Liver (tissue), 9 donors: Measurements from ENCODE around the gene FBXO2. TPM values are rescaled to one million over a fixed set of nuclear protein-coding genes. Genes with fewer than 3 reads are reported as not detected.

Experiments
- DNase-seq: peaks from one replicate; pipeline ENCODE4 v3.0.0-alpha.2; 2017; ENCODE audit warnings: low spot score
- H3K27ac ChIP-seq, 2 donors: one replicate each; pipeline ENCODE4 v1.7.0; 2013; ENCODE audit warnings: inconsistent platforms in 2 of 2, low read length in 2 of 2, control low read depth in 1 of 2, low read depth in 1 of 2, mild to moderate bottlenecking in 1 of 2
- H3K27me3 ChIP-seq, 4 donors: one replicate each; pipeline versions ENCODE4 v1.6.1 to v1.7.0; 2013; ENCODE audit warnings: low read length in 3 of 4, inconsistent platforms in 1 of 4, mild to moderate bottlenecking in 1 of 4, moderate library complexity in 1 of 4; ENCODE audit not compliant: control insufficient read depth in 4 of 4, insufficient read depth in 4 of 4
- H3K36me3 ChIP-seq, 4 donors: one replicate each; pipeline versions ENCODE4 v1.6.1 to v1.7.0; 2013; ENCODE audit warnings: low read length in 3 of 4, mild to moderate bottlenecking in 3 of 4, low read depth in 1 of 4, moderate library complexity in 1 of 4; ENCODE audit not compliant: control insufficient read depth in 4 of 4, insufficient read depth in 3 of 4
- H3K4me1 ChIP-seq, 4 donors: one replicate each; pipeline versions ENCODE4 v1.6.1 to v1.7.0; 2013; ENCODE audit warnings: low read length in 3 of 4, mild to moderate bottlenecking in 3 of 4, moderate library complexity in 1 of 4; ENCODE audit not compliant: control insufficient read depth in 4 of 4, insufficient read depth in 4 of 4
- H3K4me3 ChIP-seq, 3 donors: one replicate each; pipeline versions ENCODE4 v1.6.1 to v1.7.0; 2013; ENCODE audit warnings: low read length in 3 of 3, control low read depth in 1 of 3, low read depth in 1 of 3, mild to moderate bottlenecking in 1 of 3
- H3K9ac ChIP-seq, 2 donors: one replicate each; pipeline ENCODE4 v1.7.0; 2013; ENCODE audit warnings: low read length in 2 of 2, mild to moderate bottlenecking in 2 of 2, moderate library complexity in 2 of 2, control low read depth in 1 of 2, low read depth in 1 of 2
- H3K9me3 ChIP-seq, 4 donors: one replicate each; pipeline versions ENCODE4 v1.6.1 to v1.7.0; 2013; ENCODE audit warnings: low read length in 3 of 4; ENCODE audit not compliant: control insufficient read depth in 4 of 4
- EGR1 ChIP-seq, 2 donors: IDR thresholded peaks; 2 replicates each; pipeline ENCODE4 v1.6.1; 2016 to 2018; ENCODE audit warnings: antibody characterized with exemption in 2 of 2, low read depth in 2 of 2
- FOXA1 ChIP-seq: IDR thresholded peaks from 2 replicates; pipeline ENCODE4 v1.6.1; 2016; ENCODE audit warnings: antibody characterized with exemption
- FOXA2 ChIP-seq: IDR thresholded peaks from 2 replicates; pipeline ENCODE4 v1.6.1; 2016; ENCODE audit warnings: antibody characterized with exemption
- GABPA ChIP-seq, 2 donors: IDR thresholded peaks in 1 of 2; conservative IDR thresholded peaks in 1 of 2; 2 replicates each; pipeline ENCODE4 v1.6.1; 2016; ENCODE audit warnings: antibody characterized with exemption in 2 of 2, mild to moderate bottlenecking in 1 of 2, moderate library complexity in 1 of 2
- HNF4A ChIP-seq, 2 donors: conservative IDR thresholded peaks; 2 replicates each; pipeline ENCODE4 v1.6.1; 2016; ENCODE audit warnings: antibody characterized with exemption in 2 of 2, mild to moderate bottlenecking in 2 of 2
- HNF4G ChIP-seq: IDR thresholded peaks from 2 replicates; pipeline ENCODE4 v1.6.1; 2016; ENCODE audit warnings: antibody characterized with exemption
- JUND ChIP-seq, 2 donors: IDR thresholded peaks; 2 replicates each; pipeline ENCODE4 v1.6.1; 2016; ENCODE audit warnings: antibody characterized with exemption in 2 of 2
- NR2F2 ChIP-seq: IDR thresholded peaks from 2 replicates; pipeline ENCODE4 v1.6.1; 2016; ENCODE audit warnings: antibody characterized with exemption
- RAD21 ChIP-seq, 2 donors: IDR thresholded peaks; 2 replicates each; pipeline ENCODE4 v1.6.1; 2016; ENCODE audit warnings: antibody characterized with exemption in 2 of 2, mild to moderate bottlenecking in 2 of 2
- SP1 ChIP-seq: IDR thresholded peaks from 2 replicates; pipeline ENCODE4 v1.6.1; 2018; ENCODE audit warnings: antibody characterized with exemption, mild to moderate bottlenecking
- TAF1 ChIP-seq: conservative IDR thresholded peaks from 2 replicates; pipeline ENCODE4 v1.6.1; 2016; ENCODE audit warnings: antibody characterized with exemption, mild to moderate bottlenecking
- YY1 ChIP-seq: IDR thresholded peaks from 2 replicates; pipeline ENCODE4 v1.6.1; 2016; ENCODE audit warnings: antibody characterized with exemption, mild to moderate bottlenecking
- WGBS: extraction: QIAGEN DNeasy Blood & Tissue Kit; methylation state at CpG from one replicate; pipeline ENCODE4 v1.1.7; 2013; 5-methylcytosine and 5-hydroxymethylcytosine counted together
- polyA plus RNA-seq, 2 donors: library from polyadenylated mRNA; stranded (reverse) in 1 of 2; unstranded in 1 of 2; fragments of 200-250 nt in 1 of 2; fragments of >200 nt in 1 of 2; fragmentation: Nextera tagmentation in 1 of 2; extraction: Ambion mirVana in 1 of 2; gene quantifications; one replicate each; pipeline versions ENCODE4 v1.2.1 to v1.2.3, GENCODE V29; 2013 to 2015
- total RNA-seq, 2 donors: library from RNA; depleted of rRNA; stranded (reverse); fragments of >200 nt; gene quantifications; one replicate each; pipeline ENCODE4 v1.2.3, GENCODE V29; 2014
- TF ChIP-seq, protein P1 (sequence below): IDR thresholded peaks from 2 replicates; pipeline ENCODE4 v1.6.1; 2016; ENCODE audit warnings: antibody characterized with exemption
- TF ChIP-seq, protein P2 (sequence below): IDR thresholded peaks from 2 replicates; pipeline ENCODE4 v1.6.1; 2016; ENCODE audit warnings: antibody characterized with exemption
- TF ChIP-seq, protein P3 (sequence below): fragments of 150-350 bp; IDR thresholded peaks from 2 replicates; pipeline ENCODE4 v1.5.1; 2017; ENCODE audit warnings: improper control_type of control experiment, low read depth, low read length; ENCODE audit not compliant: missing input control
- TF ChIP-seq, protein P4 (sequence below): IDR thresholded peaks from 2 replicates; pipeline ENCODE4 v1.6.1; 2016; ENCODE audit warnings: antibody characterized with exemption
- TF ChIP-seq, protein P5 (sequence below): IDR thresholded peaks from 2 replicates; pipeline ENCODE4 v1.6.1; 2016; ENCODE audit warnings: antibody characterized with exemption, mild to moderate bottlenecking
- donor health status: healthy.
- donor health status: healthy.
- donor health status: healthy.
- donor health status: healthy.
- donor health status: healthy.

FBXO2 gene
- total and polyA plus RNA-seq, 4 donors = 1.7 to 20.9 (median 4.0) TPM

DNA sequence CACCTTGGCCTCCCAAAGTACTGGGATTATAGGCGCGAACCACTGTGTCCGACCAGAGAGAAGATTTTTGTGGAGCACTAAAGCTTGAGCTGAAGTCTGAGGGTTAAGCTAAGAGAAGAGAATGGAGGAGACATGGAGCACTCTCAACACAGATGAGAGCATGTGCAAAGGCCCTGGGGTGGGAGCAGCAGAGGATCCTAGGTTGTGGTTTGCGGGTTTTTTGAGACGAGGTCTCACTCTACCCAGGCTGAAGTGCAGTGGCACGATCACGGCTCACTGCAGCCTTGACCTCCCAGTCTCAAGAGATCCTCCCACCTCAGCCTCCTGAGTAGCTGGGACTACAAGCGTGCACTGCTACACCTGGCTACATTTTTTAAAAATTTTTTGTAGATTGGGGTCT is 30.5 kb downstream of the FBXO2 start (continued):
- TF ChIP-seq FOXA2 (no peak), GABPA (IDR thresholded peaks at IDR 0.05 in 1 of 2, conservative IDR thresholded peaks at IDR 0.05 in 1 of 2) (no peak), JUND (IDR thresholded peaks at IDR 0.05) (no peak), FOXA1 (no peak), NR2F2 (no peak)
- TF ChIP-seq, protein P1, sequence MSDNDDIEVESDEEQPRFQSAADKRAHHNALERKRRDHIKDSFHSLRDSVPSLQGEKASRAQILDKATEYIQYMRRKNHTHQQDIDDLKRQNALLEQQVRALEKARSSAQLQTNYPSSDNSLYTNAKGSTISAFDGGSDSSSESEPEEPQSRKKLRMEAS = no peak

DNA sequence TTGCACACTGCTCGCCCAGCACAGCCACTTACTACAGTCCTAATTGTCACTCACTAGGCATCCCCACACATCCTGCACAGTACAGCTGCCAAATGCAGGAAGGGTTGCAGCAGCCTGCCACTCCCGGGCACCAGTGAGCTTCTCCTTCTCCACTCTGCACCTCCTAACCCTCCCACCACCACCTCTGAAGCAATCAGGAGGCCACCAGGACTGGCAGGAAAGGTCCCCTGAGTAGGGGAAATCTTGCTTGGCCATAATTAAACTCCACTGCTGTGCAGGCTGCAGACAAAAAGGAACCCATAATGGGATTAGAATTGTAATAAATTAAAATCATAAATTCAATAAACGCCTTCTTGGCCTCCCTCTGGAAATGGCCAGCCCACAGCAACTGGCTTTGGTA is 31.8 kb downstream of the FBXO2 start:
- no peaks in the 10 kb centered on the region for H3K27me3 ChIP-seq
- no peak for DNase-seq
- no peaks in the 10 kb centered on the region for H3K4me1 ChIP-seq
- TF ChIP-seq, protein P2, sequence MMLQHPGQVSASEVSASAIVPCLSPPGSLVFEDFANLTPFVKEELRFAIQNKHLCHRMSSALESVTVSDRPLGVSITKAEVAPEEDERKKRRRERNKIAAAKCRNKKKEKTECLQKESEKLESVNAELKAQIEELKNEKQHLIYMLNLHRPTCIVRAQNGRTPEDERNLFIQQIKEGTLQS = no peak
- TF ChIP-seq HNF4G = no peak
- no peak for TF ChIP-seq GABPA (IDR thresholded peaks at IDR 0.05 in 1 of 2, conservative IDR thresholded peaks at IDR 0.05 in 1 of 2)
- TF ChIP-seq JUND (IDR thresholded peaks at IDR 0.05) = no peak
- no peak for TF ChIP-seq YY1
- no peak for TF ChIP-seq FOXA2
- TF ChIP-seq SP1 = no peak
- WGBS = 63% methylated on average over 3 of the region's 3 CpGs
- H3K36me3 ChIP-seq = no peaks in the 10 kb centered on the region
- no peak overlapping the region for H3K4me3 ChIP-seq
- H3K9me3 ChIP-seq = no peaks in the 10 kb centered on the region
- H3K27ac ChIP-seq = no peak overlapping the region
- H3K9ac ChIP-seq = no peak overlapping the region

DNA sequence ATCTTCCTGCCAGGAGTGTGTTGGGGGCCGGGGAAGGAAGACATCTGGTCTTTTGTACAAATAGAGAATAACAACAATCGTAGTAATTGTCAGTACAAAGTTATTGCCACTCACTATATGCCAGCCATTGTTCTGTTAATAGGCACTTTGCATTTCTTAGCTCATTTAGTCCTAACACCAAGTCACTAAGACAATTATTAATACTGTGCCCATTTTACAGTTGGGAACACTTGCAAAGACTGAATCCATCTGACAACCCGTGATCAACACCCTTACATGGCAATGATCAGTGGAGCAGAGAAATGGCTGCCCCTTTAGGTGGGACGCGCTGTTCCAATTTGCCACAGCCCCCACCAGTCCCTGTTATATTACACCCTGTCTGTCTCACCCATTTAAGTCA is 33.3 kb downstream of the FBXO2 start:
- no peak overlapping the region for H3K9ac ChIP-seq
- H3K36me3 ChIP-seq = no peaks in the 10 kb centered on the region
- DNase-seq = no peak
- no peaks in the 10 kb centered on the region for H3K9me3 ChIP-seq
- H3K27me3 ChIP-seq = no peaks in the 10 kb centered on the region
- 91% methylated on average over 5 of the region's 5 CpGs for WGBS
- TF ChIP-seq FOXA2 (no peak), RAD21 (IDR thresholded peaks at IDR 0.05) (no peak), JUND (IDR thresholded peaks at IDR 0.05) (no peak), TAF1 (no peak), GABPA (IDR thresholded peaks at IDR 0.05 in 1 of 2, conservative IDR thresholded peaks at IDR 0.05 in 1 of 2) (no peak), HNF4A (conservative IDR thresholded peaks at IDR 0.05) (no peak), NR2F2 (no peak), EGR1 (IDR thresholded peaks at IDR 0.05; ENCODE audit: low read depth in 2 of 2) (no peak)
- TF ChIP-seq, protein P2 = no peak
- TF ChIP-seq, protein P3, sequence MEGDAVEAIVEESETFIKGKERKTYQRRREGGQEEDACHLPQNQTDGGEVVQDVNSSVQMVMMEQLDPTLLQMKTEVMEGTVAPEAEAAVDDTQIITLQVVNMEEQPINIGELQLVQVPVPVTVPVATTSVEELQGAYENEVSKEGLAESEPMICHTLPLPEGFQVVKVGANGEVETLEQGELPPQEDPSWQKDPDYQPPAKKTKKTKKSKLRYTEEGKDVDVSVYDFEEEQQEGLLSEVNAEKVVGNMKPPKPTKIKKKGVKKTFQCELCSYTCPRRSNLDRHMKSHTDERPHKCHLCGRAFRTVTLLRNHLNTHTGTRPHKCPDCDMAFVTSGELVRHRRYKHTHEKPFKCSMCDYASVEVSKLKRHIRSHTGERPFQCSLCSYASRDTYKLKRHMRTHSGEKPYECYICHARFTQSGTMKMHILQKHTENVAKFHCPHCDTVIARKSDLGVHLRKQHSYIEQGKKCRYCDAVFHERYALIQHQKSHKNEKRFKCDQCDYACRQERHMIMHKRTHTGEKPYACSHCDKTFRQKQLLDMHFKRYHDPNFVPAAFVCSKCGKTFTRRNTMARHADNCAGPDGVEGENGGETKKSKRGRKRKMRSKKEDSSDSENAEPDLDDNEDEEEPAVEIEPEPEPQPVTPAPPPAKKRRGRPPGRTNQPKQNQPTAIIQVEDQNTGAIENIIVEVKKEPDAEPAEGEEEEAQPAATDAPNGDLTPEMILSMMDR = no peak
- TF ChIP-seq, protein P4, sequence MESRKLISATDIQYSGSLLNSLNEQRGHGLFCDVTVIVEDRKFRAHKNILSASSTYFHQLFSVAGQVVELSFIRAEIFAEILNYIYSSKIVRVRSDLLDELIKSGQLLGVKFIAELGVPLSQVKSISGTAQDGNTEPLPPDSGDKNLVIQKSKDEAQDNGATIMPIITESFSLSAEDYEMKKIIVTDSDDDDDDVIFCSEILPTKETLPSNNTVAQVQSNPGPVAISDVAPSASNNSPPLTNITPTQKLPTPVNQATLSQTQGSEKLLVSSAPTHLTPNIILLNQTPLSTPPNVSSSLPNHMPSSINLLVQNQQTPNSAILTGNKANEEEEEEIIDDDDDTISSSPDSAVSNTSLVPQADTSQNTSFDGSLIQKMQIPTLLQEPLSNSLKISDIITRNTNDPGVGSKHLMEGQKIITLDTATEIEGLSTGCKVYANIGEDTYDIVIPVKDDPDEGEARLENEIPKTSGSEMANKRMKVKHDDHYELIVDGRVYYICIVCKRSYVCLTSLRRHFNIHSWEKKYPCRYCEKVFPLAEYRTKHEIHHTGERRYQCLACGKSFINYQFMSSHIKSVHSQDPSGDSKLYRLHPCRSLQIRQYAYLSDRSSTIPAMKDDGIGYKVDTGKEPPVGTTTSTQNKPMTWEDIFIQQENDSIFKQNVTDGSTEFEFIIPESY = no peak
- TF ChIP-seq, protein P5, sequence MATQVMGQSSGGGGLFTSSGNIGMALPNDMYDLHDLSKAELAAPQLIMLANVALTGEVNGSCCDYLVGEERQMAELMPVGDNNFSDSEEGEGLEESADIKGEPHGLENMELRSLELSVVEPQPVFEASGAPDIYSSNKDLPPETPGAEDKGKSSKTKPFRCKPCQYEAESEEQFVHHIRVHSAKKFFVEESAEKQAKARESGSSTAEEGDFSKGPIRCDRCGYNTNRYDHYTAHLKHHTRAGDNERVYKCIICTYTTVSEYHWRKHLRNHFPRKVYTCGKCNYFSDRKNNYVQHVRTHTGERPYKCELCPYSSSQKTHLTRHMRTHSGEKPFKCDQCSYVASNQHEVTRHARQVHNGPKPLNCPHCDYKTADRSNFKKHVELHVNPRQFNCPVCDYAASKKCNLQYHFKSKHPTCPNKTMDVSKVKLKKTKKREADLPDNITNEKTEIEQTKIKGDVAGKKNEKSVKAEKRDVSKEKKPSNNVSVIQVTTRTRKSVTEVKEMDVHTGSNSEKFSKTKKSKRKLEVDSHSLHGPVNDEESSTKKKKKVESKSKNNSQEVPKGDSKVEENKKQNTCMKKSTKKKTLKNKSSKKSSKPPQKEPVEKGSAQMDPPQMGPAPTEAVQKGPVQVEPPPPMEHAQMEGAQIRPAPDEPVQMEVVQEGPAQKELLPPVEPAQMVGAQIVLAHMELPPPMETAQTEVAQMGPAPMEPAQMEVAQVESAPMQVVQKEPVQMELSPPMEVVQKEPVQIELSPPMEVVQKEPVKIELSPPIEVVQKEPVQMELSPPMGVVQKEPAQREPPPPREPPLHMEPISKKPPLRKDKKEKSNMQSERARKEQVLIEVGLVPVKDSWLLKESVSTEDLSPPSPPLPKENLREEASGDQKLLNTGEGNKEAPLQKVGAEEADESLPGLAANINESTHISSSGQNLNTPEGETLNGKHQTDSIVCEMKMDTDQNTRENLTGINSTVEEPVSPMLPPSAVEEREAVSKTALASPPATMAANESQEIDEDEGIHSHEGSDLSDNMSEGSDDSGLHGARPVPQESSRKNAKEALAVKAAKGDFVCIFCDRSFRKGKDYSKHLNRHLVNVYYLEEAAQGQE = no peak
- no peaks in the 10 kb centered on the region for H3K4me1 ChIP-seq
- no peak overlapping the region for H3K4me3 ChIP-seq
- no peak overlapping the region for H3K27ac ChIP-seq
